Prostate gland (tissue), 2 donors: Measurements from ENCODE around the gene NR5A1. TPM values are rescaled to one million over a fixed set of nuclear protein-coding genes. Genes with fewer than 3 reads are reported as not detected.

Experiments used
- DNase-seq: peaks from one replicate; pipeline ENCODE4 v3.0.0-alpha.2; 2019; ENCODE audit warnings: low spot score
- H3K27ac ChIP-seq, 2 donors: fragments of 200-600 bp; sonication (generic); 2 replicates each; pipeline ENCODE4 v1.5.1; 2017 to 2019
- H3K27me3 ChIP-seq: fragments of 200-600 bp; sonication (generic); replicated peaks from 2 replicates; pipeline ENCODE4 v1.5.1; 2019; ENCODE audit not compliant: insufficient read depth
- H3K36me3 ChIP-seq, 2 donors: fragments of 200-600 bp; sonication (generic); 1 replicate in 1 of 2; 2 replicates in 1 of 2; pipeline versions ENCODE4 v1.5.1 to v1.8.1; 2017 to 2019
- H3K4me1 ChIP-seq: fragments of 200-600 bp; sonication (generic); replicated peaks from 2 replicates; pipeline ENCODE4 v1.5.1; 2019
- H3K4me3 ChIP-seq, 2 donors: fragments of 200-600 bp; sonication (generic); 2 replicates each; pipeline ENCODE4 v1.5.1; 2017 to 2019
- H3K9me3 ChIP-seq: fragments of 200-600 bp; sonication (generic); 2 replicates; pipeline ENCODE4 v1.5.1; 2017
- POLR2A ChIP-seq: fragments of 450-650 bp; IDR thresholded peaks from one replicate; pipeline ENCODE4 v1.6.1; 2016; ENCODE audit warnings: antibody characterized with exemption, mild to moderate bottlenecking
- POLR2AphosphoS5 ChIP-seq: sonication (generic); formaldehyde crosslinking; IDR thresholded peaks from one replicate; pipeline ENCODE4 v1.6.1; 2017; ENCODE audit warnings: antibody characterized with exemption
- WGBS: methylation state at CpG from one replicate; pipeline ENCODE4 v1.1.5; 2018; 5-methylcytosine and 5-hydroxymethylcytosine counted together
- intact Hi-C: fragments of 100-400 bp; cut with DNase I; formaldehyde crosslinking; loops from one replicate; pipeline ENCODE4 v1.14.2; 2022
- total RNA-seq, 2 donors: library from RNA; depleted of rRNA; stranded (reverse); fragments of >200 nt; gene quantifications; one replicate each; pipeline ENCODE4 v1.1.0, GENCODE V29; 2016
- TF ChIP-seq, protein P1 (sequence below), 4 experiments: fragments of 200-600 bp in 2 of 4; fragments of 450-650 bp in 2 of 4; sonication (generic) in 2 of 4; IDR thresholded peaks; 1 replicate in 3 of 4; 2 replicates in 1 of 4; pipeline ENCODE4 v1.5.1; 2016 to 2019; ENCODE audit warnings: antibody characterized with exemption in 4 of 4, mild to moderate bottlenecking in 2 of 4, moderate library complexity in 2 of 4

NR5A1 gene
- total RNA-seq, 2 donors from 2014 or later = 88.4 TPM; not detected in 1

DNA sequence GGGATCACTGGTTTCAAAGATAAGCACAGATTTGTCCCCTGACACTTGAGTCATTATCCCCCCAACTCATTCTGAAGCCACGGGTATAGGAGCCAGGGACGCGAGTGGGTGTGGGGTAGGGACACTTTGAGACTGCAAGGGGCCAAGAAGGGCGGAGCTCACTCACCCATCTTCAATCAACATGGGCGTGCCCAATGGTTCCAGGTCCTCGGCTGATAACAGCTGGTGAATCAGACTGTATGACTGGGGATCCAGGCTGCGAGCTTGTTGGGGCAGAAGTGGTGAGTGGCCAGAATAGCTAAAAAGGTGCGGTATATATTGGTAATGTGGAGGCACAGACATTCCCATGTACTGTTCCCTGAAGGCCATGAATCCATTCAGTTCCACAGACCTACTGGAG, 30.7 kb upstream of the NR5A1 start:
- no peak for DNase-seq
- intact Hi-C loops = loop anchor here (2.0 to 5.0 kb wide), 2 partner anchors 119 to 411 kb away; no protein-coding TSS in a partner anchor
- 88% methylated on average over 8 of the region's 8 CpGs for WGBS

DNA sequence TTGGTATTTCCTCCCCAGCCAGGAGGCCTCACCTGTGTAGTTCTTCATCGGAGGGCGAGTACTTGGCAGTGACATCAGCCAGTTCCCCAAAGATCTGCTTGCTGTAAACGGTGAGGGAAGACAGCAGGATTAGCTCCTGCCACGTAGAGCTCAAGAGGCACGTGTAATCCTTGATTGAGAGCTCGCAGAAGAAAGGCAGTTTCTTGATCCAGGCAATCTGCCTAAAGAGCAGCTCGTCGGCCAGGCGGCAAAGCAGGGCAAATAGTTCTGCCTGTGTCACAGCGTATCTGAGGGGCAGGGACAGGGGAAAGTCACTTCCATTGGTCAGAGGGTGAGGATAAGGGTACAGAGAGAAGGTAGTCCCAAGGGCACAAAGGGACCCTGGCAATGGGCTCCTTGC, 28.6 kb upstream of the NR5A1 start:
- Histone ChIP-seq H3K27ac (no peak overlapping the region), H3K9me3 (no peaks in the 10 kb centered on the region), H3K27me3 (no peaks in the 10 kb centered on the region), H3K4me3 (no peak overlapping the region), H3K36me3 (no peaks in the 10 kb centered on the region), H3K4me1 (no peaks in the 10 kb centered on the region)
- TF ChIP-seq POLR2A (no peak), POLR2AphosphoS5 (no peak)
- TF ChIP-seq, protein P1, sequence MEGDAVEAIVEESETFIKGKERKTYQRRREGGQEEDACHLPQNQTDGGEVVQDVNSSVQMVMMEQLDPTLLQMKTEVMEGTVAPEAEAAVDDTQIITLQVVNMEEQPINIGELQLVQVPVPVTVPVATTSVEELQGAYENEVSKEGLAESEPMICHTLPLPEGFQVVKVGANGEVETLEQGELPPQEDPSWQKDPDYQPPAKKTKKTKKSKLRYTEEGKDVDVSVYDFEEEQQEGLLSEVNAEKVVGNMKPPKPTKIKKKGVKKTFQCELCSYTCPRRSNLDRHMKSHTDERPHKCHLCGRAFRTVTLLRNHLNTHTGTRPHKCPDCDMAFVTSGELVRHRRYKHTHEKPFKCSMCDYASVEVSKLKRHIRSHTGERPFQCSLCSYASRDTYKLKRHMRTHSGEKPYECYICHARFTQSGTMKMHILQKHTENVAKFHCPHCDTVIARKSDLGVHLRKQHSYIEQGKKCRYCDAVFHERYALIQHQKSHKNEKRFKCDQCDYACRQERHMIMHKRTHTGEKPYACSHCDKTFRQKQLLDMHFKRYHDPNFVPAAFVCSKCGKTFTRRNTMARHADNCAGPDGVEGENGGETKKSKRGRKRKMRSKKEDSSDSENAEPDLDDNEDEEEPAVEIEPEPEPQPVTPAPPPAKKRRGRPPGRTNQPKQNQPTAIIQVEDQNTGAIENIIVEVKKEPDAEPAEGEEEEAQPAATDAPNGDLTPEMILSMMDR (IDR thresholded peaks at IDR 0.05) = no peak
- intact Hi-C loops = loop anchor here (2.0 to 5.0 kb wide), 2 partner anchors 117 to 409 kb away; no protein-coding TSS in a partner anchor
- no peak for DNase-seq
- WGBS = 86% methylated on average over 10 of the region's 10 CpGs

More for the DNA sequence above, 30.7 kb upstream of the NR5A1 start:
- TF ChIP-seq POLR2AphosphoS5 (no peak), POLR2A (no peak)
- TF ChIP-seq, protein P1 (IDR thresholded peaks at IDR 0.05) = no peak
- Histone ChIP-seq H3K27me3 (no peaks in the 10 kb centered on the region), H3K4me3 (no peak overlapping the region), H3K9me3 (no peaks in the 10 kb centered on the region), H3K27ac (no peak overlapping the region), H3K4me1 (no peaks in the 10 kb centered on the region), H3K36me3 (no peaks in the 10 kb centered on the region)

DNA sequence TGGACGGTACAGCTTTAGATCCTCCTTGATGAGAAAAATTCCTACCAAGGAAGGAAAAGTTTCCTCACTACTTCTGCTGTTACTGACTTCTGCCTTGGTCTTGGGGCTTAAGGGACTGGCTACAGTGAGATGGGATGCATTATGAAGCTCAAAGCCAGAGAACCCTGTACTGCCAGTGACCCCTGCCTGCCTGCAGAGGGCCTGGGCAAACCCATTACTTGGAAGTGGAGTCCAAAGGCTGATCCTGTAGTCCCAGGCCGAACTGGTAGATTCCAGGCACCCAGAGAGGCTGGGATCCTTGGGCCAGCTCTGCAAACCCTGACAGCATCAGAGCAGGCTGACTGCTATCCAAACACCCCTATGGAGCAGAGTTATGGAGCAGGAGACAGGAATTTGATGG, 25.7 kb upstream of the NR5A1 start:
- Histone ChIP-seq H3K36me3 (no peaks in the 10 kb centered on the region), H3K27me3 (no peaks in the 10 kb centered on the region), H3K4me3 (no peak overlapping the region), H3K4me1 (no peaks in the 10 kb centered on the region), H3K9me3 (no peaks in the 10 kb centered on the region), H3K27ac (no peak overlapping the region)
- TF ChIP-seq, protein P1 (IDR thresholded peaks at IDR 0.05) = no peak
- TF ChIP-seq POLR2AphosphoS5 = no peak
- TF ChIP-seq POLR2A = no peak
- intact Hi-C loops = no loop called here
- WGBS = 100% methylated on average over 2 of the region's 2 CpGs
- no peak for DNase-seq

DNA sequence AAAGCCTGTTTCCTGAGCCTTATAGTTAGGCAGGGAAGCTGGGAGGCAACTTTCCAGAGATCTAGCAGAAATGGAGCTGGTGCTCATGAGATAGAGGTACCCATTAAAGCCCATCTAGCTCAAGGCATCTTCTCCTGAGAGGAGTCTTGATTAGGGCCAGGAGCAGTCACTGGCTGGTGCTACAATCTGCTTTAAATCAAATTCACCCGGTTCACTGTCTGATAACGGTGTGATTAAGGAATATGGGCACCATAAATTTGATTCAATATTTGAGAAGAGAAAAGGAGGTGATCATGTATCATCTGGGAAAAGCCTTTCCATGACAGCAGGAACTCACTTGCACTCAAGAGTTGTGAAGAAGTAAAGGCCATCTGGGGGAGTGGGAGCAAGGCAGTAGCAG, 23.9 kb upstream of the NR5A1 start:
- Histone ChIP-seq H3K4me1 (no peaks in the 10 kb centered on the region), H3K27ac (no peak overlapping the region), H3K4me3 (no peak overlapping the region), H3K9me3 (no peaks in the 10 kb centered on the region), H3K36me3 (no peaks in the 10 kb centered on the region), H3K27me3 (no peaks in the 10 kb centered on the region)
- TF ChIP-seq, protein P1 (IDR thresholded peaks at IDR 0.05) = no peak
- TF ChIP-seq POLR2AphosphoS5 (no peak), POLR2A (no peak)
- no peak for DNase-seq
- 75% methylated on average over 2 of the region's 2 CpGs for WGBS
- intact Hi-C loops = no loop called here

DNA sequence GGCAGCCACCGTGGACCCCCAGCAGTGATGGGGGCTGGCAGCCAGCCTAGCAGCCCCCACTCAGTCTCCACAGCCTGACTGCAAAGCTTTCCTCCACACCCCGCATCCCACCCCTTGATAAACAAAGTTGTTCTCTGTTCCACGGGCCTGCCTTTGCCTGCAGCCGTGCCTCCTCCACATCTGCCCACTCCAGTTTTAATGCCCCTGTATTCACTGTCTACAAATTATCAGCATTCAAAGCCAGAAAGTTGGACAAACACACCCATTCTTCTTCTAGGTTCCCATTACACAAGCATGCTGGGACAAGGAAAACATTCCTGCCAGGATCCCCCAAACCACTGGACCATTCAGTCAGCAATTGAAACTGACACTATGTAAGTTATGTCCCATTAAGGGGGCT, 23.0 kb upstream of the NR5A1 start:
- Histone ChIP-seq H3K4me3 (no peak overlapping the region), H3K4me1 (no peaks in the 10 kb centered on the region), H3K36me3 (no peaks in the 10 kb centered on the region), H3K27ac (no peak overlapping the region), H3K27me3 (no peaks in the 10 kb centered on the region), H3K9me3 (no peaks in the 10 kb centered on the region)
- TF ChIP-seq POLR2A (no peak), POLR2AphosphoS5 (no peak)
- TF ChIP-seq, protein P1 (IDR thresholded peaks at IDR 0.05) = no peak
- intact Hi-C loops = no loop called here
- DNase-seq = no peak
- WGBS = 32% methylated on average over 4 of the region's 4 CpGs
